Parathyroid adenoma (tissue), 2 donors: ENCODE results near the gene MBNL2.

Experiments used
- H2AFZ ChIP-seq: fragments of 300-600 bp; sonication (generic); one replicate; pipeline ENCODE4 v1.7.0; 2017; ENCODE audit warnings: antibody characterized with exemption, mild to moderate bottlenecking
- H3K27ac ChIP-seq: fragments of 300-600 bp; sonication (generic); one replicate; pipeline ENCODE4 v1.7.0; 2017
- H3K27me3 ChIP-seq: fragments of 300-600 bp; sonication (generic); one replicate; pipeline ENCODE4 v1.7.0; 2017; ENCODE audit warnings: low read length; ENCODE audit not compliant: control insufficient read depth, insufficient read depth
- H3K36me3 ChIP-seq: fragments of 300-600 bp; sonication (generic); one replicate; pipeline ENCODE4 v1.7.0; 2017; ENCODE audit warnings: low read length; ENCODE audit not compliant: control insufficient read depth, insufficient read depth
- H3K4me1 ChIP-seq: fragments of 300-600 bp; sonication (generic); one replicate; pipeline ENCODE4 v1.7.0; 2017; ENCODE audit warnings: control low read depth
- H3K4me2 ChIP-seq: fragments of 300-600 bp; sonication (generic); one replicate; pipeline ENCODE4 v1.7.0; 2017; ENCODE audit warnings: low read length
- H3K4me3 ChIP-seq: fragments of 300-600 bp; sonication (generic); one replicate; pipeline ENCODE4 v1.7.0; 2017; ENCODE audit warnings: low read depth, low read length
- H3K79me2 ChIP-seq: fragments of 300-600 bp; sonication (generic); one replicate; pipeline ENCODE4 v1.7.0; 2017; ENCODE audit warnings: control low read depth
- H3K9ac ChIP-seq: fragments of 300-600 bp; sonication (generic); one replicate; pipeline ENCODE4 v1.7.0; 2017; ENCODE audit warnings: mild to moderate bottlenecking
- H3K9me3 ChIP-seq: fragments of 300-600 bp; sonication (generic); one replicate; pipeline ENCODE4 v1.7.0; 2017; ENCODE audit warnings: low read length; ENCODE audit not compliant: control insufficient read depth
- CTCF ChIP-seq: fragments of 300-600 bp; sonication (generic); IDR thresholded peaks from one replicate; pipeline ENCODE4 v1.7.0; 2017; ENCODE audit warnings: antibody characterized with exemption, mild to moderate bottlenecking
- donor health status: primary hyperparathyroidism.

Gene MBNL2

GRCh38 chr13:97321616-97322321 lies 99.6 kb downstream of the MBNL2 start:
- no peak overlapping the region for H3K27ac ChIP-seq

GRCh38 chr13:97322740-97323342 lies 100.7 kb downstream of the MBNL2 start:
- H3K27me3 ChIP-seq = no peaks in the 10 kb centered on the region
- H3K79me2 ChIP-seq = no peaks in the 10 kb centered on the region
- no peak overlapping the region for H3K27ac ChIP-seq
- H3K9ac ChIP-seq = no peak overlapping the region
- no peak for TF ChIP-seq CTCF
- H3K36me3 ChIP-seq = no peaks in the 10 kb centered on the region
- no peak overlapping the region for H2AFZ ChIP-seq
- H3K4me1 ChIP-seq = no peaks in the 10 kb centered on the region
- H3K4me2 ChIP-seq = no peak overlapping the region
- no peak overlapping the region for H3K4me3 ChIP-seq
- H3K9me3 ChIP-seq = no peaks in the 10 kb centered on the region

More at GRCh38 chr13:97321616-97322321, 99.6 kb downstream of the MBNL2 start:
- peaks cover under 1% of the 10 kb centered on the region for H3K79me2 ChIP-seq
- no peaks in the 10 kb centered on the region for H3K4me1 ChIP-seq
- no peak overlapping the region for H3K4me3 ChIP-seq
- no peak overlapping the region for H3K4me2 ChIP-seq
- no peaks in the 10 kb centered on the region for H3K36me3 ChIP-seq
- no peak overlapping the region for H2AFZ ChIP-seq
- no peaks in the 10 kb centered on the region for H3K9me3 ChIP-seq
- TF ChIP-seq CTCF = no peak
- H3K9ac ChIP-seq = no peak overlapping the region
- no peaks in the 10 kb centered on the region for H3K27me3 ChIP-seq

- Histone ChIP-seq H3K9ac (no peak overlapping the region), H3K4me1 (no peaks in the 10 kb centered on the region), H2AFZ (no peak overlapping the region), H3K4me3 (no peak overlapping the region), H3K27me3 (no peaks in the 10 kb centered on the region), H3K9me3 (no peaks in the 10 kb centered on the region), H3K79me2 (no peaks in the 10 kb centered on the region), H3K36me3 (no peaks in the 10 kb centered on the region), H3K4me2 (no peak overlapping the region), H3K27ac (no peak overlapping the region)
- TF ChIP-seq CTCF = no peak
These were observed 102.0 kb downstream of the MBNL2 start for GRCh38 chr13:97324115-97324514.

GRCh38 chr13:97325738-97326137 lies 103.6 kb downstream of the MBNL2 start:
- Histone ChIP-seq H3K27ac (no peak overlapping the region), H3K9me3 (no peaks in the 10 kb centered on the region), H3K4me2 (no peak overlapping the region), H3K36me3 (no peaks in the 10 kb centered on the region), H3K27me3 (no peaks in the 10 kb centered on the region), H3K4me3 (no peak overlapping the region), H3K9ac (no peak overlapping the region), H2AFZ (no peak overlapping the region), H3K4me1 (no peaks in the 10 kb centered on the region), H3K79me2 (no peaks in the 10 kb centered on the region)
- no peak for TF ChIP-seq CTCF

GRCh38 chr13:97327086-97327485 lies 105.0 kb downstream of the MBNL2 start:
- Histone ChIP-seq H3K36me3 (no peaks in the 10 kb centered on the region), H3K9me3 (no peaks in the 10 kb centered on the region), H3K4me3 (no peak overlapping the region), H3K79me2 (no peaks in the 10 kb centered on the region), H2AFZ (no peak overlapping the region), H3K4me2 (no peak overlapping the region), H3K27me3 (no peaks in the 10 kb centered on the region), H3K4me1 (no peaks in the 10 kb centered on the region), H3K9ac (no peak overlapping the region), H3K27ac (no peak overlapping the region)
- no peak for TF ChIP-seq CTCF
